Esophagus (tissue), 2 donors: ENCODE results near the gene SOX13. TPM values are rescaled to one million over a fixed set of nuclear protein-coding genes. Genes with fewer than 3 reads are reported as not detected.

ENCODE experiments used
- H3K27ac ChIP-seq, 2 donors: one replicate each; pipeline ENCODE4 v1.5.1; 2013; ENCODE audit warnings: low read depth in 2 of 2, mild to moderate bottlenecking in 2 of 2, inconsistent platforms in 1 of 2, low read length in 1 of 2, moderate library complexity in 1 of 2
- H3K27me3 ChIP-seq, 2 donors: one replicate each; pipeline ENCODE4 v1.6.1; 2013; ENCODE audit warnings: low read length in 2 of 2, control low read depth in 1 of 2, mild to moderate bottlenecking in 1 of 2; ENCODE audit not compliant: insufficient read depth in 2 of 2, control insufficient read depth in 1 of 2
- H3K36me3 ChIP-seq, 2 donors: one replicate each; pipeline ENCODE4 v1.6.1; 2013; ENCODE audit warnings: low read length in 1 of 2; ENCODE audit not compliant: control insufficient read depth in 2 of 2, insufficient read depth in 2 of 2
- H3K4me1 ChIP-seq, 2 donors: one replicate each; pipeline ENCODE4 v1.6.1; 2013; ENCODE audit warnings: low read length in 1 of 2; ENCODE audit not compliant: control insufficient read depth in 2 of 2, insufficient read depth in 2 of 2
- H3K4me3 ChIP-seq, 2 donors: one replicate each; pipeline ENCODE4 v1.5.1; 2013; ENCODE audit warnings: low read length in 2 of 2, mild to moderate bottlenecking in 2 of 2, low read depth in 1 of 2, moderate library complexity in 1 of 2
- H3K9me3 ChIP-seq, 2 donors: one replicate each; pipeline ENCODE4 v1.6.1; 2013; ENCODE audit warnings: mild to moderate bottlenecking in 2 of 2, low read depth in 1 of 2, low read length in 1 of 2, moderate library complexity in 1 of 2; ENCODE audit not compliant: control insufficient read depth in 2 of 2, insufficient read depth in 1 of 2
- WGBS, 2 donors: extraction: QIAGEN DNeasy Blood & Tissue Kit; methylation state at CpG; one replicate each; pipeline ENCODE4 v1.1.7; 2013; 5-methylcytosine and 5-hydroxymethylcytosine counted together
- polyA plus RNA-seq, 2 donors: library from polyadenylated mRNA; stranded (reverse); fragments of 200-250 nt; gene quantifications; one replicate each; pipeline ENCODE4 v1.2.3, GENCODE V29; 2013
- donor health status: healthy with polysubstance abuse.
- donor health status: Bipolar disorder and iron deficiency.

SOX13 gene
- 10 to 100 TPM in 1 of 2 donors, 1 to 10 TPM in 1; 6.9 to 10.4 TPM for polyA plus RNA-seq

GRCh38 chr1:204072931-204073836, at the start of gene SOX13:
Gene SOX13 (plus strand): TSS chr1:204073115. CDS start chr1:204112916, 39,801 bp downstream.
- WGBS, 2 donors: 0 to 1% methylated on average over 63 to 89 of the region's 89 CpGs
- Histone ChIP-seq H3K4me3 (peak within 1 kb of the TSS; percentile 64 to 79), H3K9me3 (no peaks in the 10 kb centered on the region), H3K27ac (peak within 1 kb of the TSS; percentile 80 to 93), H3K36me3 (no peaks in the 10 kb centered on the region), H3K27me3 (no peaks in the 10 kb centered on the region), H3K4me1 (peaks cover 0 to 13% of the 10 kb centered on the region in 2 donors)

GRCh38 chr1:204025917-204026707, 46.8 kb upstream of the SOX13 start:
- no peak overlapping the region for H3K4me3 ChIP-seq
- 63 to 65% methylated on average over 17 of the region's 17 CpGs for whole genome bisulfite sequencing, 2 donors
- no peaks in the 10 kb centered on the region for H3K4me1 ChIP-seq
- peaks cover 0 to 3% of the 10 kb centered on the region in 2 donors for H3K9me3 ChIP-seq
- no peaks in the 10 kb centered on the region for H3K36me3 ChIP-seq
- H3K27me3 ChIP-seq: no peaks in the 10 kb centered on the region
- H3K27ac ChIP-seq: no peak overlapping the region

GRCh38 chr1:204027446-204027845, 45.5 kb upstream of the SOX13 start:
- Histone ChIP-seq H3K4me1 (no peaks in the 10 kb centered on the region), H3K27ac (no peak overlapping the region), H3K9me3 (peaks cover 0 to 3% of the 10 kb centered on the region in 2 donors), H3K4me3 (no peak overlapping the region), H3K27me3 (no peaks in the 10 kb centered on the region), H3K36me3 (no peaks in the 10 kb centered on the region)
- WGBS, 2 donors: 80 to 86% methylated on average over 3 of the region's 3 CpGs

- Histone ChIP-seq H3K4me3 (no peak overlapping the region), H3K4me1 (no peaks in the 10 kb centered on the region), H3K9me3 (peaks cover 0 to 3% of the 10 kb centered on the region in 2 donors), H3K27me3 (no peaks in the 10 kb centered on the region), H3K27ac (no peak overlapping the region), H3K36me3 (no peaks in the 10 kb centered on the region)
- WGBS, 2 donors: 86 to 87% methylated on average over 11 of the region's 11 CpGs
These were observed 43.9 kb upstream of the SOX13 start for GRCh38 chr1:204029016-204029415.

- 66 to 71% methylated on average over 11 of the region's 11 CpGs for WGBS, 2 donors
- no peaks in the 10 kb centered on the region for H3K36me3 ChIP-seq
- no peak overlapping the region for H3K27ac ChIP-seq
- H3K4me3 ChIP-seq: no peak overlapping the region
- H3K27me3 ChIP-seq: no peaks in the 10 kb centered on the region
- peaks cover 0 to 3% of the 10 kb centered on the region in 2 donors for H3K9me3 ChIP-seq
- no peaks in the 10 kb centered on the region for H3K4me1 ChIP-seq
These were observed 41.7 kb upstream of the SOX13 start for GRCh38 chr1:204031098-204031710.

GRCh38 chr1:204032642-204033235, 40.2 kb upstream of the SOX13 start:
- Histone ChIP-seq H3K4me3 (no peak overlapping the region), H3K9me3 (peaks cover 0 to 3% of the 10 kb centered on the region in 2 donors), H3K4me1 (no peaks in the 10 kb centered on the region), H3K36me3 (no peaks in the 10 kb centered on the region), H3K27ac (no peak overlapping the region), H3K27me3 (no peaks in the 10 kb centered on the region)
- 66 to 69% methylated on average over 4 of the region's 4 CpGs for WGBS, 2 donors

GRCh38 chr1:204033306-204033705, 39.6 kb upstream of the SOX13 start:
- 71 to 78% methylated on average over 1 of the region's 1 CpG for WGBS, 2 donors

GRCh38 chr1:204036882-204037655, 35.8 kb upstream of the SOX13 start:
- no peaks in the 10 kb centered on the region for H3K27me3 ChIP-seq
- H3K27ac ChIP-seq: no peak overlapping the region
- no peak overlapping the region for H3K4me3 ChIP-seq
- no peaks in the 10 kb centered on the region for H3K36me3 ChIP-seq
- WGBS, 2 donors: 67 to 69% methylated on average over 14 of the region's 14 CpGs
- no peaks in the 10 kb centered on the region for H3K9me3 ChIP-seq
- peaks cover 0 to 4% of the 10 kb centered on the region in 2 donors for H3K4me1 ChIP-seq

More at GRCh38 chr1:204033306-204033705, 39.6 kb upstream of the SOX13 start:
- peaks cover 0 to 3% of the 10 kb centered on the region in 2 donors for H3K9me3 ChIP-seq
- no peaks in the 10 kb centered on the region for H3K36me3 ChIP-seq
- H3K4me3 ChIP-seq: no peak overlapping the region
- H3K4me1 ChIP-seq: no peaks in the 10 kb centered on the region
- H3K27me3 ChIP-seq: no peaks in the 10 kb centered on the region
- no peak overlapping the region for H3K27ac ChIP-seq
